Astrocyte (in vitro differentiated cells and primary cell): ENCODE measurements around the gene ZSCAN10. TPM values are rescaled to one million over a fixed set of nuclear protein-coding genes. Genes with fewer than 3 reads are reported as not detected.

Experiments used
- DNase-seq: peaks from one replicate; pipeline ENCODE4 v3.0.0-alpha.2; 2010; ENCODE audit warnings: low read depth
- FAIRE-seq: peaks from 2 replicates; lab custom pipeline; 2011; peaks lifted over from hg19 to GRCh38; lab: Jason Lieb, UNC
- H2AFZ ChIP-seq: 2 replicates; pipeline ENCODE4 v1.6.0; 2012; ENCODE audit warnings: low read depth, low read length, inconsistent platforms
- H3K27ac ChIP-seq: 2 replicates; pipeline ENCODE4 v1.5.1; 2011; ENCODE audit warnings: low read depth, low read length, inconsistent platforms
- H3K27me3 ChIP-seq: 2 replicates; pipeline ENCODE4 v1.6.0; 2011; ENCODE audit warnings: low read length, inconsistent platforms; ENCODE audit not compliant: insufficient read depth
- H3K36me3 ChIP-seq: 2 replicates; pipeline ENCODE4 v1.5.1; 2011; ENCODE audit warnings: low read length, inconsistent platforms; ENCODE audit not compliant: insufficient read depth
- H3K4me1 ChIP-seq: 2 replicates; pipeline ENCODE4 v1.5.1; 2011; ENCODE audit warnings: low read length, inconsistent platforms; ENCODE audit not compliant: insufficient read depth
- H3K4me2 ChIP-seq: 2 replicates; pipeline ENCODE4 v1.6.0; 2012; ENCODE audit warnings: low read length, inconsistent platforms
- H3K4me3 ChIP-seq: 2 replicates; pipeline ENCODE4 v1.5.1; 2011; ENCODE audit warnings: low read depth, mild to moderate bottlenecking, low read length, inconsistent platforms; ENCODE audit not compliant: insufficient read depth
- H3K79me2 ChIP-seq: 2 replicates; pipeline ENCODE4 v1.6.0; 2012; ENCODE audit warnings: mild to moderate bottlenecking, low read length, inconsistent platforms; ENCODE audit not compliant: insufficient read depth
- H3K9ac ChIP-seq: 2 replicates; pipeline ENCODE4 v1.6.0; 2012; ENCODE audit warnings: mild to moderate bottlenecking, low read length, inconsistent platforms
- H3K9me3 ChIP-seq: 2 replicates; pipeline ENCODE4 v1.5.1; 2012; ENCODE audit warnings: low read depth, mild to moderate bottlenecking, low read length, inconsistent platforms; ENCODE audit not compliant: insufficient read depth
- H4K20me1 ChIP-seq: 2 replicates; pipeline ENCODE4 v1.6.0; 2012; ENCODE audit warnings: low read length, inconsistent platforms; ENCODE audit not compliant: insufficient read depth
- H3K27ac Mint-ChIP-seq: one replicate; pipeline ENCODE4 v1.8.0; 2021; ENCODE audit warnings: mild to moderate bottlenecking, mixed read lengths; ENCODE audit not compliant: unreplicated experiment
- H3K27me3 Mint-ChIP-seq: one replicate; pipeline ENCODE4 v1.8.0; 2021; ENCODE audit warnings: low read depth, mixed read lengths; ENCODE audit not compliant: unreplicated experiment
- H3K36me3 Mint-ChIP-seq: one replicate; pipeline ENCODE4 v1.8.0; 2021; ENCODE audit warnings: low read depth, mixed read lengths; ENCODE audit not compliant: unreplicated experiment
- H3K4me1 Mint-ChIP-seq: one replicate; pipeline ENCODE4 v1.8.0; 2021; ENCODE audit warnings: low read depth, mixed read lengths; ENCODE audit not compliant: unreplicated experiment
- H3K4me3 Mint-ChIP-seq: one replicate; pipeline ENCODE4 v1.8.0; 2021; ENCODE audit warnings: mild to moderate bottlenecking, moderate library complexity, mixed read lengths; ENCODE audit not compliant: unreplicated experiment
- H3K9me3 Mint-ChIP-seq: one replicate; pipeline ENCODE4 v1.8.0; 2021; ENCODE audit warnings: mild to moderate bottlenecking, mixed read lengths; ENCODE audit not compliant: unreplicated experiment
- EZH2 ChIP-seq: IDR thresholded peaks from 2 replicates; pipeline ENCODE4 v1.6.1; 2012; ENCODE audit warnings: mild to moderate bottlenecking, low read length, inconsistent platforms; ENCODE audit not compliant: insufficient read depth
- total RNA-seq: library from RNA; stranded (reverse); gene quantifications from 2 replicates; pipeline ENCODE4 v1.2.1, GENCODE V29; 2021
- TF ChIP-seq, protein P1 (sequence below): IDR thresholded peaks from 2 replicates; pipeline ENCODE4 v1.5.1; 2011; ENCODE audit warnings: low read depth, mild to moderate bottlenecking, inconsistent platforms, low read length, moderate library complexity; ENCODE audit not compliant: insufficient read depth

ZSCAN10 gene
- total RNA-seq, 1 donor from 2014 or later: 0.25 TPM

DNA sequence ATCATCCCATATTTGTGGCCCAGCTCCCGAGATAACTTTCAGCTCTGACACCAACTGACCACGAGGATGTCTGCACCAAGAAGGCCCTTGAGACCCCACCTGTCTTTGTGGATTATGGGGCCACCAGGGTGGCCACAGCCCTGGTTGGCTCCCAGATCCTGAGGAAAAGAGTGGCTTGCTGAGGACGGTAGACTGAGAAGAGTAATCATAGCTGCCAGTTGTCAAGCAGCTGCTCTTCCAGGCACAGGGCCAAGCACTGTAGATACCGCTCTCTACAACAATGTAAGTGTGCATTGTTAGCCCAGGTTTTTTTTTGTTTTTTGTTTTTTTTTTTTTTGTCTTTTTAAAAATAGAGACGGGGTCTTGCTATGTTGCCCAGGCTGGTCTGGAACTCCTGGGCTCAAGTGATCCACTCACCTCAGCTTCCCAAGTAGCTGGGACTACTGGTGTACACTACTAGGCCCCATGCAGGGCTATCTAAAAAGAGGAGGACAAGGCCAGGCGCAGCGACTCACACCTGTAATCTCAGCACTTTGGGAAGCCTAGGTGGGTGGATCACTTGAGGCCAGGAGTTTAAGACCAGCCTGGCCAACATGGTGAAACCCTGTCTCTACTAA, 22.9 kb upstream of the ZSCAN10 start:
- H3K4me3 ChIP-seq: no peak overlapping the region
- H3K27ac ChIP-seq: no peak overlapping the region
- H3K4me1 ChIP-seq: peaks cover 5% of the 10 kb centered on the region
- no peaks in the 10 kb centered on the region for H3K9me3 ChIP-seq
- H3K36me3 ChIP-seq: no peaks in the 10 kb centered on the region
- Mint-ChIP-seq H3K27ac (no peak overlapping the region), H3K36me3 (no peaks in the 10 kb centered on the region), H3K4me3 (no peak overlapping the region), H3K4me1 (peaks cover 8% of the 10 kb centered on the region), H3K27me3 (no peaks in the 10 kb centered on the region), H3K9me3 (no peaks in the 10 kb centered on the region)
- H4K20me1 ChIP-seq: no peaks in the 10 kb centered on the region
- no peaks in the 10 kb centered on the region for H3K27me3 ChIP-seq
- no peaks in the 10 kb centered on the region for H3K79me2 ChIP-seq
- DNase-seq (no peak), FAIRE-seq (no peak)
- TF ChIP-seq, protein P1, sequence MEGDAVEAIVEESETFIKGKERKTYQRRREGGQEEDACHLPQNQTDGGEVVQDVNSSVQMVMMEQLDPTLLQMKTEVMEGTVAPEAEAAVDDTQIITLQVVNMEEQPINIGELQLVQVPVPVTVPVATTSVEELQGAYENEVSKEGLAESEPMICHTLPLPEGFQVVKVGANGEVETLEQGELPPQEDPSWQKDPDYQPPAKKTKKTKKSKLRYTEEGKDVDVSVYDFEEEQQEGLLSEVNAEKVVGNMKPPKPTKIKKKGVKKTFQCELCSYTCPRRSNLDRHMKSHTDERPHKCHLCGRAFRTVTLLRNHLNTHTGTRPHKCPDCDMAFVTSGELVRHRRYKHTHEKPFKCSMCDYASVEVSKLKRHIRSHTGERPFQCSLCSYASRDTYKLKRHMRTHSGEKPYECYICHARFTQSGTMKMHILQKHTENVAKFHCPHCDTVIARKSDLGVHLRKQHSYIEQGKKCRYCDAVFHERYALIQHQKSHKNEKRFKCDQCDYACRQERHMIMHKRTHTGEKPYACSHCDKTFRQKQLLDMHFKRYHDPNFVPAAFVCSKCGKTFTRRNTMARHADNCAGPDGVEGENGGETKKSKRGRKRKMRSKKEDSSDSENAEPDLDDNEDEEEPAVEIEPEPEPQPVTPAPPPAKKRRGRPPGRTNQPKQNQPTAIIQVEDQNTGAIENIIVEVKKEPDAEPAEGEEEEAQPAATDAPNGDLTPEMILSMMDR: no peak
- no peak for TF ChIP-seq EZH2
- no peak overlapping the region for H3K9ac ChIP-seq
- no peak overlapping the region for H2AFZ ChIP-seq
- H3K4me2 ChIP-seq: no peak overlapping the region

DNA sequence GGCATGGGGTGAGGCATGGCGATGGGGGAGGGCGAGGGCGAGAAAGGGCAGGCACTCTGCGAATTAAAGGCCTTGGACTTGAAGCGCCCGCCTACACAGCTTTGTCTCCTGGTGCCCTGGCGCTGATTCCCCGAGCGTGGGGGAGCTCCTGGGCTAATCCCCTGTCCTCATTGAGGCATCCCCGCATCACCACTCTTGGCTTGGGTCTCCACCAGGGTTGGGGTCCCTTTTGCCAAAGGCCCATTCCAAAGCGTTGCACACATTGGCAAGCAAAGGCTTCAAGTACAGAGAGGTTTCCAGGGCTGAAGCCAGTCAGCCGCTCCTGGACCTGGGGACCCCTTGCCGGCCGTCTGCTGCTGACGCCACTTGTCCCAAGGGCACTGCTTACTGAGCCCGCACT, 21.3 kb upstream of the ZSCAN10 start:
- no peak for DNase-seq
- H3K27me3 ChIP-seq: no peaks in the 10 kb centered on the region

More for the DNA sequence above, 21.3 kb upstream of the ZSCAN10 start:
- H3K4me3 ChIP-seq: no peak overlapping the region
- H3K4me1 Mint-ChIP-seq: peaks cover 8% of the 10 kb centered on the region
- H3K4me1 ChIP-seq: peaks cover 5% of the 10 kb centered on the region
- H3K4me3 Mint-ChIP-seq: no peak overlapping the region
- no peak for FAIRE-seq
- no peak overlapping the region for H3K9ac ChIP-seq
- H3K9me3 ChIP-seq: no peaks in the 10 kb centered on the region
- H3K9me3 Mint-ChIP-seq: no peaks in the 10 kb centered on the region
- H4K20me1 ChIP-seq: no peaks in the 10 kb centered on the region
- no peak overlapping the region for H2AFZ ChIP-seq
- no peaks in the 10 kb centered on the region for H3K79me2 ChIP-seq
- H3K36me3 ChIP-seq: no peaks in the 10 kb centered on the region
- H3K4me2 ChIP-seq: no peak overlapping the region
- H3K36me3 Mint-ChIP-seq: no peaks in the 10 kb centered on the region
- H3K27ac Mint-ChIP-seq: no peak overlapping the region
- no peak overlapping the region for H3K27ac ChIP-seq
- TF ChIP-seq, protein P1: no peak
- TF ChIP-seq EZH2: no peak
- no peaks in the 10 kb centered on the region for H3K27me3 Mint-ChIP-seq
